GM21786 (cell line): ENCODE measurements around the gene NID2.

Experiments used
- ATAC-seq: cut with Tn5 transposase; IDR thresholded peaks from one replicate; pipeline ENCODE4 v1.9.1; 2021; ENCODE audit not compliant: unreplicated experiment

Gene NID2

DNA sequence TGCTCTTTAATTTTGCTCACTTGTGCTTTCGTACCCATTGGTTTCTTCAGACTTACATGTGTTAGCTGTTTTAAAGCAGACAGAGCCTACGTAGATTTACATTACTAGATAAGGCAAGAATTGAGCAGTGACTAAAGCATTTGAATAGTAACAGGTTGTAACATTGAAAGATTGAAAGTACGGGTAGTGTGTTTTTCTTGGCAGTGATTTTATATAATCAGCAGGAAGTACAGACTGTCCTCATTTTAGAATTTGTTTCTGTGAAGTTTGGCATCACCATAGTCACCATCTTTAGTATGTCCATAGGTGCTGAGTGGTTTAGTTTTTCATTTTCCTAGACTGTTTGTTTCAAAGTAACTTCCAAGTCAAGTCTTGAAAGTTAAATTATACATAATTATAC, 65.5 kb downstream of the NID2 start:
- ATAC-seq = no peak

DNA sequence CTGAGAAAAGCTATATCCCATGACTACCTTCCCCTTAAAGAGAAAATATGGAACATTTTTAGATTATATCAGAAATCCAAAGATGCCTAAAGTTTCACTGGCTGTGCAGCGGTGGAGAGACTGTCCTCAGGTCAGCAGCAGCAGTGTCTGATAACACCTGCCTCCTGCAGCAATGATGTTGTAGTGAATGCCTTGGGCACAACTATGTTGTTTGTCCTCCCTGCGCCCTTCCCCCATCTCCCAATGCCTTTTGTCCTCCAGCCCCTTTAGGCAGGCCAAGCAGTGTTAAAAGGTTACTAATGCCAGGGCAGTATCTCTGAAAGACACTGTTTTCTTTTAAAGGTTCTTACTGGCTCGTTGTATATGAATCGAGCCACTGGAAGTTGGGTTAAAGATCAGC, 66.3 kb downstream of the NID2 start:
- no peak for ATAC-seq

DNA sequence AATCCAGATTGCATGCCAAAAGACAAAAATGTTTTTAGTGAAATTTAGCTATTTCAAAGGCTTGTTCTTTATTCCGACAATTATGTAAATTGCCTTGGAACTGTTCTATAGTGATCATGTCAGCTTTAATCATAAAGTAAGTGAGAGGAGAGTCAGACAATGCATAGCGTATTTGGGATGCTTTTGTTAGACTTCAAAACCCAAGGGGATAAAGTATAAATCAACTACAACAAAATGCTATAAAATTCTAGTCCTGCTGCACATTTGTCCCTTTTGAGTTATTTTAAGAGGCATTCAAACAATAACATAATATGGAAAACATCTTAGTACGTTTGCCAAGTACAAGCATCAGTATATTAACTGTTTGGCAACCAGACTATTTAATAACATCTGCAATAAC, 68.2 kb downstream of the NID2 start:
- no peak for ATAC-seq

DNA sequence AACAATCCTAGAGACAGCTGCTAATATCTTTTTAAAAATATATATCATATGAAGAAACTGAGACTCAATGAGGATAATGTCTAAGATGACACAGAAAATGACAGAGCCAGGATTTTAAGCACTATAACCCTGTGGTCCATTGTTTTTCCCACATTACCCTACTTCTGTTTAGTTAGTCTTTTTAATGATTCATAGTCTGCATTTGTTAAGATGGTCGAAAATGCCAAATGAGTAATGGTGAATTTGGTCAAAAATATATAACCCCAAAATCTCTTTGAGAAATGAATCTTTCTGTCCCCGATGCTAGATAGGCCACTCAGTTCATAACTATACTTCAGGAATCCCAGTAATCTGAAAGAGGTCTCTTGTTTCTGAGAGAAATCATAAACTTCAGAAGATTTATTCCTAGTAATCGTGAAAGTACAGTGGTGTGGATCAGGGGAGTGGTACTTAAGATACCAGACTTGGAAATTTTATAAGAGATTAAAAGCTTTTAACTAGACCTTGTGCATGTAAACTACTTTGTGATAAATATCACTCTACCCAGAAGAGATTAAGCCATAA, 68.8 kb downstream of the NID2 start:
- no peak for ATAC-seq

DNA sequence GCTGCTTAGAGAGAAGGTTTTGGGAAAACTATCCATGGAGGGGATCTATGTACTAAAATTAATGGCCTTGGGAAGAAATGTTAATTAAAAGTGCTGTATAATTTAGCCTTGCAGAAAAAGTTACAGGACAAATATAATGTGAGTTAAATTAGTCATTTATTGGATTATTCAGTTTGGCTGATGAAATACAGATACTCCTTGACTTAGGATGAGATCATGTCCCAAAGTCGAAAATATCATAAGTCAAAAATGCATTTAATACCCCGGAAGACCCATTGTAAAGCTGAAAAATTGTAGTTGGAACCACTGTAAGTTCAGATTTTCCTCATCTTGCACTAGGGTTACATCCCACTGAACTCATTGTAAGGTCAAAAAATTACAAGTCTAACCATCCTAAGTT, 69.8 kb downstream of the NID2 start:
- no peak for ATAC-seq

DNA sequence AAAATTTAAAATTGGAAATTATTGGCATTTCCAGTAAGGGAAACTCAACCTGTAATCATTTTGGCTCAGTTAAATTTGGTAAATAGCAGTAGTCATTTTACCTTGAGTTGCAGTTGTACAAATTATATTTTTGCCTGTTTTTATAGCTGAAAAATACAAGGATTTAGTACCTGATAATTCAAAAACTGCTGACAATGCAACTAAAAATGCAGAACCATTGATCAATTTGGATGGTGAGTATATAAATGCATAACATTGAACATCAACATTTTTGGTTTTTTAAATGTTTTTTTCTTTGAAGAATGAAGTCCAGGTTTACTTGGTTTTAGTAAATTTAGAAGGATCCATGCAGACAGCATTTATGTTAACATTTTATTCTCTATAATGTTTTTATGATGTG, 70.5 kb downstream of the NID2 start:
- no peak for ATAC-seq

DNA sequence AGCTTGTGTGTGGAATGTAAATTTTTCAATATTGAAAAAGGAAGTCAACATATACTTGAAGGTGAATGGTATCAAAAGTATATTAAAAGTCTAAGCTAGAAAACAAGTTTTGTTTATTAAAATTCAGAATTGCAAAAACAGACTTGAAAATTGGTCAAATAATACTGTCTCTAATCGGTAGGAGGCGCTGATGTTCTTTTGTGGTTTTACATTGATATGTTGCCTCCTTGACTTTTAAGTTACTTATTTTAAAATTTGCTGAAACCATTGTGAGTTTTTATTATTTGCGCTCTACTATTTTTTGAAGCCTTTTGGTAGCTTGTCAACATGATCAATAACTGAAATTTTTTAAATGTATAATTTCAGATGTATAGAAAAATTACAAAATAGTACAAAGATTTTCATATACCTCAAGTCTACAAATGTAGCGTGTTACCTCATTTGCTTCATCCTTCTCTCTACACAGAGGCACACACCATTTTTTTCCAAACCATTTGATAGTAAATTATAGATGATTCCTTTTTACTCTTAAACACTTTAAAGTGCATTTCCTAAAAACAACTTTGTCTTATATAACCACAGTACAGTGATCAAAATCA, 72.6 kb downstream of the NID2 start:
- ATAC-seq = no peak

DNA sequence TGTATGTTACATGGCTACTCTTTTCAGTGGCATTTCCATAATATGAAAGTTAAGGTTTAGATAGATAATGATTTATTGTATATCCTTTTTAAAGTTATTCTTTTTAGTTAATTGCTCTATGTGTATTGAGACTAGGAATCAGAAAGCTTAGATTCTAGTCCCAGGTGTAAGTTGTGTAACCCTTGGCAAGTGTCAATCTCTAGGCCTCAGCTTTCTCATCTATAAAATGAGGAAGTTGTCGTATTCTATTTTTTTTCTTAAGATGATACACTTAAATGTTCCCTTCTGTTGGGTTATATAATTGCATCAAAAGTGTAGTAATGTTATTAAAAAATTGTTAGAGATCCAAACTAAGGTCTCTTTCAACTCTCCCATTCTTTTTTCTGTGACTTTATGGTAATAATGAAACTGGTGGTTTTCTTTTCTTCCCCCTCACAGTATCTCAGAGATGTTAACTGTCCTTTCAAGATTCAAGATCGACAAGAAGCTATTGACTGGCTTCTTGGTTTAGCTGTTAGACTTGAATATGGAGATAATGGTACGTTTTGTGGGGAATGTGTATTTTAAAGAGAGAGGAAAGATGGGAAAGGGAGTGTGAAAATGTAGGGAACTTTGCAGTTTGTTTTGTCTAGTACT, 75.5 kb downstream of the NID2 start:
- no peak for ATAC-seq

DNA sequence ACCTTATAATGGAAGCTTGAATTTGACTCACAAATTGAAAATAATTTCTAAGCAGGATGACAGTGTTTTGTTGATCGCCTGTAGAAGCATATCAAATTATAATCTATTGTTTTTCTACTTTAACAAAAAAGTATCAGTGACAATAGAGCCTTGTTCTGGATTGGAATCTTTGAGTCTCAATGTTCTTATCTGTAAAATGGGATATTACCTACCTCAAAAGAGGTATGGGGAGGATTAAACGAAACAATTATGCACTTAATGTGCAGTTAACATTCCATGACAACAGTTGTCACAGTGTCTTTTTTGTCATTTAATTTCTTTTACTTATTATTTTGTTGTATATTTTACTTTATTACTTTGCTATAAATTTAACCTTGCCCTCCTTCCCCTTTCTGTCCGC, 78.4 kb downstream of the NID2 start:
- ATAC-seq = no peak

DNA sequence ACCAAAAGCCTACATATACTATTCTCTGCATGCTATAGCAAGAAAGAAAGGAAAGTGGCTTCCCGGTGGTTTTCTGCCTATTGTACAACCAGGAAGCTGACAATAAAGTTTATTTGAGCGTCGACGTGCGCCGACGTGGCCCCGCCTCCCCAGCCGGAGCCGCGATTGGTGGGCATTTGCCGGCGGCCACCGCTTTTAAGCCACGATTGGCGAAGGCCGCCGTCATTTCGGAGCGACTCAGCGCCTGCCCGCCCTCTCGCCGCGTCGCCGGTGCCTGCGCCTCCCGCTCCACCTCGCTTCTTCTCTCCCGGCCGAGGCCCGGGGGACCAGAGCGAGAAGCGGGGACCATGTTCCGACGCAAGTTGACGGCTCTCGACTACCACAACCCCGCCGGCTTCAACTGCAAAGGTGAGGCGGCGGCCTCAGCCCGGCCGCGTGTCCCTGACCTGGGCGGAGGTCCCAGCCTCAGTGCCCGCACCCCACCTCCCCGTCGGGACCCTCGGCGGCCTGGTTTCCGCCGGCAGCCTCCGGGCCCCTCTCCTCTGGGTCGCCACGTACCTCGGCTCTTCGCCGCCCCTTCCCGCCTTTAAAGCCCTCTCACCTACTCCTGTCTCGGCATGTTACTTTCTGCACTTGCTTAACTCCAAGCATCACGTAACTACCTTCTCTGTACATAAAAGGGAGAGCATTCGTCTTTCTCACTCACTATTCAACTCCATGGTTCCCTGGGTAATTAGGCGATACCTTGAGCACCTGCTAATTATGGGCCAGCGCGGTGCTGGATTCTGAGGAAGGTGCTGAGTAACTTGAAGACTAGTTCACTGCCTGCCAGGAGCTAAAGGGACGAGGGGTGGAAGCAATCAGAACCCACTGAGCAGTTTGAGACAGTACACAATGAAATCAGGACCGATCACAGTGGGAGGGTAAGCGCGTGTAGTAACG, 79.3 kb downstream of the NID2 start, which contains the start of gene RTRAF:
RTRAF (plus strand) TSS at position 254 of the 942 bp plus-strand sequence; CDS start at position 348, 94 bp downstream.
- peak; percentile 92 for ATAC-seq

DNA sequence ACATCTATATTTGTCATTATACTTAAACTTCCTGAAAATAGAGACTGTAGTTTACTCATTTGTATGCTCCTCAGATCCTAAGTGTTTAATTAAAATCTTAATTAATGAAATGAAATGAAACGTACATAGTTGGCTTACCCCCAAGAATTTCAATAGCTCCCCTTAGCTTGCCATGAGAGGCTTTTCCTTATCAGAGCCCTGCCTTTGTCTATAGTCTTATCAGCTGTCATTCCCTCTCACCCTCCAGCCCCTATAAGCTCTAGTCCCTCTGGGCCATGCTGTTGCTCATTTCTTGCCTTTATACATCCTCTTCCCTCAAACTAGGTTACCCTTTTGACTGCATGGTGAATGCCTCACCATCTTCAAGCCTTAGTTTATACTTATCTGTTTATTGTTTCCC, 80.6 kb downstream of the NID2 start:
- ATAC-seq = no peak

DNA sequence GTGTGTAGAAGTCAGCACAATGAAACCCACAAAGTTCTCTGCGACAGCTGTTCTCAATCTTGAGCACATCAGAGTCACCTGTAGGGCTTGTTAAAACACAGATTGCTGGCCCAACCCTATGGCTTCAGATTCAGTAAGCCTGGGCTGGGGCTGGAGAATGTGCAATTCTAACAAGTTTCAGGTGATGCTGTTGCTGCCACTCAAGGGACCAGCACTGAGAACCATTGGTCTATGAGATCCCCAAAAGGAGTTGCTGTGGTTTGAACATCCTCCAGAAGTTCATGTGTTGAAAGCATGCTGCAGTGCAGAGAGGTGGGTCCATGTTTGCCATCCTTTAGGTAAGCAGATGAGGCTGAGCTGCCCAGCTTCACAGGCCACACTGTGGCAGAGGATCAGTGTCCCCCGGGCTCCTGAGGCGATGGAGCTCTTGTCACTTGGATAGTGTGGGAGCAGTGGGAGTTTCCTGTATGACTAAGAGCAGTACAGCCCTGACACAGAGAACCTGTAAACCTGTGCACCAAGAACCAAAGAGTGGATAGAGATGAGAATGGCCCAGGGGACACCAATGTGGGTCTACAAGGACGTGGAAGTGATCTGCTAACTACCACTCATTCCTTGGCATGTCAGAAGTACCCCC, 87.5 kb downstream of the NID2 start:
- ATAC-seq = peak; percentile 41

DNA sequence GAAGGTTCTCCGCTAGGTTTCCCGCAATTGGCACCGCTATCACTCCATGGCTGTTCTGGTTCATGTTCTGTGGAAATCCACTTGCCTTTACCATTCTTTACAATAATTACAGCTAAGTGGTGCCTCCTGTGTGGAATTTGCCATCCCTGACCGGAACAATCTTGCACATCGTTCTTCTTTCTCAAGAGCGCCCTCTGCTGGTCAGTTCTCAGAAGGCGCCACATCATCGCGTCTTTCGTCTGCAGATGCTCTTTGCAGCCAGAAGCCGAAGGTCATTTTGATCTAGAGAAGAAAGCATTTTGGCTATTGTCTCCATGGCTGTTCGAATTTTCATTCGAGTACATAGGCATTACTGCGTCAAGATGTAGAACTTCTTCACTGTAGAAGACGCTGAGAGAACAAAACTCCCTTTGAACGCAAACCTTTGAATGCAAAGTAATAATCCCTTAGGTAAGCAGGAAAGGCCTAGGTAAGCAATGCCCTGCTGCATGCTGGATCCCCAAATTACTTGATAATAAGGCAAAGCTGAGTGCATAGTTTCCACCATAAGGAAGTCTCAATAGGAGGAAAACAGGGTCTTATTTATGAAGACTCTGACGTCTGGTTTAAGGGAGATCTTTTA, 89.7 kb downstream of the NID2 start:
- ATAC-seq = peak; percentile 74

DNA sequence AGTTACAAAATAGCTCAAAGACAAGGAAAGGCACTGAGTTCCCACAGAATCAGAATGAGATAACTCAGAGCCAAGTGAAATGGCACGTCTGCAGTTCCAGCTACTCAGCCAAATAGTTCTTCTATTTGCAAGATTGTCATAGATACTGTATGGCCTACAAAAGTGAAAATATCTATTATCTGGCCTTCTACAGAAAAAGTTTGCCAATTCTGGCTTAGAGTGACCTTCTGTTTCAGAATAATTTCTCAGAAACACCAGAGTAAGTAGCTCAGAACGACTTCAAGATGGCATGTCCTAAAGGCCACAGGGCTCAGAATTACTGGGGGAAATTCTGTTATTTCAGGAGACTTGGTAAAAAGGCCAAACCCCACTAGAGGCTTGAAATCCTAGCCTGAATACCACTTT, 90.2 kb downstream of the NID2 start:
- ATAC-seq = no peak

DNA sequence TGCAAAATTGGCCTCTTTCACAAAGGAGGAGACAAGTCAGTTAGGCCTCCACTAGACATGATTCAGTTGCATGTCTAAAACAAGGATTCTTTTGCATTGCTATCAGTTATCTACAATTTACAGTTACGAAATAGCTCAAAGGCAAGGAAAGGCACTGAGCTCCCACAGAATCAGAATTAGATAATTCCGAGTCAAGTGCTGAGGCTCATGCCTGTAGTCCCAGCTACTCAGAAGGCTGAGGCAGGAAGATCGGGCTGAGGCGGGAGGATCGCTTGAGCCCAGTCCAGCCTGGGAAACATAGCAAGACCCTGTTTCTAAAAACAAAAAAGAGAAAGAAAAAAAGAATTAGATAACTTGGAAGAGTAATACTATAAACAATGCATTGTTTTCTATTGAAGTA, 91.8 kb downstream of the NID2 start:
- no peak for ATAC-seq

DNA sequence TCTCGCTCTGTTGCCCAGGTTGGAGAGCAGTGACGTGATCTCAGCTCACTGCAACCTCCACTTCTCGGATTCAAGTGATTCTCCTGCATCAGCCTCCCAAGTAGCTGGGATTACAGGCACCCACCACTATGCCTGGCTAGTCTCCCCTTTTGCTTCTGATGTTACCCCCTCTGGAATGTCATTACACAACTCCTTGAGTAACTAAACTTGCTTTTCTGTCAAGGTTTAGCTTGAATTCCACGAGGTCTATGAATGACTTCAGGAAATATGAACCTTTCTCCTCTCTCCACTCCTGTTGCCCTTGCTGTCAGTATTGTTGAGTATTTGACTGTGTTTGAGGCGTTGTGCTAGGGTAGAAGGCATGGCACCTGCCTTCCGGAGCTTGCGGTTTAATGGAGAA, 96.3 kb downstream of the NID2 start:
- no peak for ATAC-seq

DNA sequence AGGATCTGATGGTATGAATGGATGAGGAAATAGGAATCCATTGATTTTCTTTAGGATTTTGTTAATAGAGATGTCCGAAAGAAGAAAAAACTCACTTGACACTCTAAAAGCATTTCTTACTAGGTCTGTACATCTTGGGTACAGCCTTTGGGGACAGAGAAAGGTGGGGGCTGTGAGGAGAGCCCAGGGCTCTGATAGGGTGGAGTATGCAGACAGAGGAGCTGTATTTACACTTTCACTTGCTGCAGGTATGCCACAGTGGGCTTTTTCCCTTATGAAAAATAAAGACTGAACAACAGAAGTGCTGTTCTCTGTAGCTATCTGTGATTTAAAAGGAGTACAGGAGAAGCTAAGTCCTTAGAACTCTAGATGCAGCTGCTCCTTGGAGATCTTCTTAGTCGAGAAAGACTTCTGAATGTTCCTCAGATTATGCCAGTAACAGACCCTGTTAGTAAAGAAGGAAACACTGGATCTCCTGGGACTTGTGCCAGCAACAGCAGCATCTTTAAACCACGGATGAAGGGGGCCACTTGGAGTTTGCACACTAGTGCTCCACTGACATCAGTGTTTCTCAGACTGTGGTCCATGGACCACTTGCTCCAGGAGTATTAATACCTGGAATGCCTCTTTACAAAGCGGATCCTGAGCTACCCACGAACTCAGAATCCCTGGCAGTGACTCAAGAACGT, 98.9 kb downstream of the NID2 start:
- no peak for ATAC-seq

DNA sequence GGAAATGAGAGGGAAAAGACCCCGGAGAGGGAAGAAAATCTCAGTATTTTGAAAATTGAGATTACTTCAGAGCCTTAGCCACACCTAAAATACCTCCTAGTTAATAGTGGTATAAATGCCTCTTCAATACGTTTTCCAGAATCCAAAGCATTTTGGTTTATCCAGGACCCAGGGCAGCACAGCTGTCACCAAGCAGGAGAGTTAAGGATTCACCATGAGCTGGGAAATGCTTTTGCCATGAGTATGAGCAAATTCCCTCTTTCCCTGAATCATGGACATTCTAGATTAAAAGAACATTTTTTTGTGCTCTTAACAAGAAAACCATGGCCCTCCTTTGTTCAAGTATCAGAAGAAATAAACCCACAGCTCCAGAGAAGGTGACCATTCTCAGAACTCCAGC, 101.3 kb downstream of the NID2 start:
- no peak for ATAC-seq

DNA sequence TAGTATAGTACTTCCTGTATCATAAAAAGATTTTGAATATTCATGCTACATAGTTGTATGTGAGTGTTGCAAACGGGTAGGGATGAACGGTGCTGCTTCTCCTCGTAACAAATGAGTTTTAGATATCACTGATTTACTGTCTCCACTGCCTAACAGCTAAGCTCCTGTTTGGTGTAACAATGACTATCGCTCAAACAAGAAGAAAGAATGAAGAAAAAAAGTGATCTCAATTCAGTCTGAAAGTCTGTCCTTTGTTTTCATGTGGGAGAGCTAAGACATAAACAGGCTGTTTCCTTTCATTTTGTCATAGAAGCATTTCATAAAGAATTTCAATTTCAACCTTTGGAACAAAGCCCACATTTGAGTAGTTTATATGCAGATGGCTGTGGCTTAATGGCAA, 105.6 kb downstream of the NID2 start:
- no peak for ATAC-seq

DNA sequence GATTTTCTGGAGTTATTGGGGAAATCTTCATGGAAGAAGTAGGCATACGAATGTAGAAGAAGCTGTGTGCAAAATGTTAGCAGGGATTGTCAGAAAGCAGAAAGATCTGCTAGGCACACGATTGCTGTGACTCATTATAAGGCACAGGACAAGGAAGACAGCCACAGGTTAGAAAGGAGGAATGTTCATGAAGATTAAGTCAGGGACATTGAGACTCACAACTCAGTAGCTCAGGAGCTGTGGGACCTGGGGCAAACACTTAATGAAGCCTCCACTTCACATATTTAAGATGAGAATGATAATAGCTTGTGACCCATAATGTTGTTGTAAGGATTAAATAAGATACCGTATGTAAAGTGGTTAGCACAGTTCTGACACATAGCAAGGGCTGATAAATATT, 106.1 kb downstream of the NID2 start:
- ATAC-seq = no peak
